ENCODE measurements around the gene NUP210L. TPM values are rescaled to one million over a fixed set of nuclear protein-coding genes. Genes with fewer than 3 reads are reported as not detected.

NUP210L gene
- total RNA-seq, 5 donors from 2014 or later (not counting 1 experiment from before 2014, with no cell fraction given), result 0.10 to 0.35 (median 0.18) TPM

- Mint-ChIP-seq H3K27me3 (no peaks in the 10 kb centered on the region), H3K9me3 (no peaks in the 10 kb centered on the region)
Measured at GRCh38 chr1:153977250-153978240, 177.3 kb downstream of the NUP210L start, which contains the start of gene JTB. JTB (minus strand) TSS chr1:153977674; CDS start chr1:153977252, 422 bp downstream.

GRCh38 chr1:153976819-153977249 is 178.0 kb downstream of the NUP210L start:
- Mint-ChIP-seq H3K36me3 (peaks cover 15% of the 10 kb centered on the region), H3K9me3 (no peaks in the 10 kb centered on the region), H3K27ac (peak overlapping the region; percentile 96 to 97), H3K27me3 (no peaks in the 10 kb centered on the region), H3K4me1 (peaks cover 39 to 47% (median 43%) of the 10 kb centered on the region in 3 donors), H3K4me3 (peak overlapping the region; percentile 92 to 97 (median 97))
- ATAC-seq (replicated peaks in 1 of 4) (no peak), DNase-seq (no peak)
- Histone ChIP-seq H3K4me3 (ENCODE audit: control insufficient read depth in 1 of 2, extremely low read depth in 1 of 2, low read length in 1 of 2) (peak overlapping the region; percentile 93 to 96), H3K27me3 (replicated peaks in 1 of 2; ENCODE audit: control insufficient read depth in 2 of 2, extremely low read depth in 1 of 2, insufficient read depth in 2 of 2, low read length in 1 of 2) (no peaks in the 10 kb centered on the region), H3K36me3 (ENCODE audit: control insufficient read depth in 2 of 2, extremely low read depth in 1 of 2, insufficient read depth in 1 of 2, low read length in 1 of 2) (peaks cover 8 to 38% of the 10 kb centered on the region in 2 donors), H3K27ac (ENCODE audit: low read length) (peak overlapping the region; percentile 74), H3K4me1 (ENCODE audit: control insufficient read depth in 1 of 2, extremely low read depth in 1 of 2, insufficient read depth in 2 of 2, low read length in 2 of 2) (peaks cover 15 to 28% of the 10 kb centered on the region in 2 experiments), H3K9me3 (no peaks in the 10 kb centered on the region)
- WGBS (ENCODE audit: insufficient coverage), result 3% methylated on average over 6 of the region's 16 CpGs
- CTCF ChIA-PET, result interaction anchor here (0.5 to 3.4 kb wide), 8 partner anchors 9 to 296 kb away, joined by 3 to 23 read pairs (median 6); partner anchors contain the start of genes RAB13 (in 2 of the 2), CREB3L4 (in 1 of the 2), DENND4B (in 1 of the 2) and SLC39A1 (in 1 of the 2)
- POLR2A ChIA-PET, result interaction anchor here (0.5 to 2.9 kb wide), 7 partner anchors 9 to 199 kb away, joined by 3 to 20 read pairs (median 6); partner anchors contain the start of genes CREB3L4 (in 2 of the 2), RPS27 (in 1 of the 2) and SLC39A1 (in 1 of the 2)

More at GRCh38 chr1:153977250-153978240, 177.3 kb downstream of the NUP210L start, which contains the start of gene JTB:
- POLR2A ChIA-PET, result interaction anchor here (0.5 to 2.9 kb wide), 11 partner anchors 8 to 344 kb away, joined by 3 to 20 read pairs (median 3); partner anchors contain the start of genes CREB3L4 (in 2 of the 2), CHTOP (in 1 of the 2), RPS27 (in 1 of the 2) and SLC39A1 (in 1 of the 2)
- Histone ChIP-seq H3K4me3 (ENCODE audit: control insufficient read depth in 1 of 2, extremely low read depth in 1 of 2, low read length in 1 of 2) (peak within 1 kb of the TSS; percentile 93 to 96), H3K4me1 (ENCODE audit: control insufficient read depth in 1 of 2, extremely low read depth in 1 of 2, insufficient read depth in 2 of 2, low read length in 2 of 2) (peaks cover 15 to 28% of the 10 kb centered on the region in 2 experiments), H3K9me3 (no peaks in the 10 kb centered on the region), H3K36me3 (ENCODE audit: control insufficient read depth in 2 of 2, extremely low read depth in 1 of 2, insufficient read depth in 1 of 2, low read length in 1 of 2) (peaks cover 8 to 33% of the 10 kb centered on the region in 2 donors), H3K27ac (ENCODE audit: low read length) (peak within 1 kb of the TSS; percentile 74), H3K27me3 (replicated peaks in 1 of 2; ENCODE audit: control insufficient read depth in 2 of 2, extremely low read depth in 1 of 2, insufficient read depth in 2 of 2, low read length in 1 of 2) (no peaks in the 10 kb centered on the region)
- Mint-ChIP-seq H3K27ac (peak within 1 kb of the TSS; percentile 96 to 98), H3K4me3 (peak within 1 kb of the TSS; percentile 92 to 97 (median 97)), H3K4me1 (peaks cover 34 to 41% (median 36%) of the 10 kb centered on the region in 3 donors), H3K36me3 (peaks cover 15% of the 10 kb centered on the region)
- peak; percentile 66 to 91 (median 81) for DNase-seq
- peak; percentile 94 to 98 (median 96) for ATAC-seq (replicated peaks in 1 of 4)
- CTCF ChIA-PET, result interaction anchor here (0.5 to 3.4 kb wide), 10 partner anchors 9 to 295 kb away, joined by 3 to 23 read pairs (median 8); partner anchors contain the start of genes RAB13 (in 2 of the 2), CREB3L4 (in 1 of the 2), DENND4B (in 1 of the 2) and RPS27 (in 1 of the 2)
- under 1% methylated on average over 68 of the region's 75 CpGs for WGBS (ENCODE audit: insufficient coverage)

GRCh38 chr1:153973525-153973924 is 181.3 kb downstream of the NUP210L start:
- Histone ChIP-seq H3K27me3 (replicated peaks in 1 of 2; ENCODE audit: control insufficient read depth in 2 of 2, extremely low read depth in 1 of 2, insufficient read depth in 2 of 2, low read length in 1 of 2) (no peaks in the 10 kb centered on the region), H3K36me3 (ENCODE audit: control insufficient read depth in 2 of 2, extremely low read depth in 1 of 2, insufficient read depth in 1 of 2, low read length in 1 of 2) (peaks cover 8 to 38% of the 10 kb centered on the region in 2 donors), H3K4me1 (ENCODE audit: control insufficient read depth in 1 of 2, extremely low read depth in 1 of 2, insufficient read depth in 2 of 2, low read length in 2 of 2) (peaks cover 15 to 29% of the 10 kb centered on the region in 2 experiments), H3K27ac (ENCODE audit: low read length) (no peak overlapping the region), H3K9me3 (no peaks in the 10 kb centered on the region), H3K4me3 (ENCODE audit: control insufficient read depth in 1 of 2, extremely low read depth in 1 of 2, low read length in 1 of 2) (no peak overlapping the region)
- Mint-ChIP-seq H3K9me3 (no peaks in the 10 kb centered on the region), H3K27me3 (no peaks in the 10 kb centered on the region), H3K4me3 (no peak overlapping the region), H3K36me3 (peaks cover 15% of the 10 kb centered on the region), H3K27ac (no peak overlapping the region), H3K4me1 (peaks cover 35 to 48% (median 44%) of the 10 kb centered on the region in 3 donors)
- ATAC-seq (replicated peaks in 1 of 4) (no peak), DNase-seq (no peak)
- WGBS (ENCODE audit: insufficient coverage), result 98% methylated on average over 4 of the region's 7 CpGs
- ChIA-PET CTCF (no interaction called here), POLR2A (no interaction called here)

DNA sequence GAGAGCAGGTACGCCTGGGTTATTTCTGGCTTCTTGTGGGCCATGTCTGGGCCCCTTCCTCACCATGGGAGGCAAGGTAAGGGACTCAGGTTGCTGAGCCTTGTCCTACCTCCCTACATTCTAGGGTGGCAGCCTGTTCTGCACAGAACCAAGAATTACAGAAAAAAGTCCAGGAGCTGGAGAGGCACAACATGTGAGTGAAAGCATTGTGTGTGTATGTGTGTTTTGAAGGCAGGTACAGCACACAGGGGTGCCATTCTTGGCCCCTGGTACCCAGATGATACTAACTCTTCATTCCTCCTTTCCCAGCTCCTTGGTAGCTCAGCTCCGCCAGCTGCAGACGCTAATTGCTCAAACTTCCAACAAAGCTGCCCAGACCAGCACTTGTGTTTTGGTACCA is 181.8 kb downstream of the NUP210L start:
- ATAC-seq (replicated peaks in 1 of 4) (no peak), DNase-seq (no peak)
- POLR2A ChIA-PET, result no interaction called here
- H3K27me3 ChIP-seq (replicated peaks in 1 of 2; ENCODE audit: control insufficient read depth in 2 of 2, extremely low read depth in 1 of 2, insufficient read depth in 2 of 2, low read length in 1 of 2), result no peaks in the 10 kb centered on the region
- Mint-ChIP-seq H3K9me3 (no peaks in the 10 kb centered on the region), H3K36me3 (peaks cover 15% of the 10 kb centered on the region), H3K4me1 (peaks cover 32 to 48% (median 41%) of the 10 kb centered on the region in 3 donors), H3K27me3 (no peaks in the 10 kb centered on the region), H3K27ac (peak overlapping the region; percentile 57 to 79), H3K4me3 (no peak overlapping the region)
- CTCF ChIA-PET, result no interaction called here
- H3K4me3 ChIP-seq (ENCODE audit: control insufficient read depth in 1 of 2, extremely low read depth in 1 of 2, low read length in 1 of 2), result no peak overlapping the region
- no peak overlapping the region for H3K27ac ChIP-seq (ENCODE audit: low read length)
- H3K4me1 ChIP-seq (ENCODE audit: control insufficient read depth in 1 of 2, extremely low read depth in 1 of 2, insufficient read depth in 2 of 2, low read length in 2 of 2), result peaks cover 12 to 30% of the 10 kb centered on the region in 2 experiments
- H3K9me3 ChIP-seq, result no peaks in the 10 kb centered on the region
- H3K36me3 ChIP-seq (ENCODE audit: control insufficient read depth in 2 of 2, extremely low read depth in 1 of 2, insufficient read depth in 1 of 2, low read length in 1 of 2), result peaks cover 8 to 38% of the 10 kb centered on the region in 2 donors
- 87% methylated on average over 2 of the region's 3 CpGs for WGBS (ENCODE audit: insufficient coverage)

- H3K4me1 Mint-ChIP-seq, result peaks cover 35 to 55% (median 45%) of the 10 kb centered on the region in 3 donors
- no peaks in the 10 kb centered on the region for H3K9me3 Mint-ChIP-seq
- ATAC-seq (replicated peaks in 1 of 4) (no peak), DNase-seq (no peak)
- ChIA-PET POLR2A (interaction anchor here (0.6 kb wide), 2 partner anchors 20 to 43 kb away, joined by 3 to 17 read pairs; no protein-coding TSS in a partner anchor), CTCF (interaction anchor here in 1 of 2 donors (0.6 to 1.3 kb wide), 2 partner anchors 21 to 373 kb away, joined by 3 to 4 read pairs; no protein-coding TSS in a partner anchor)
- Histone ChIP-seq H3K36me3 (ENCODE audit: control insufficient read depth in 2 of 2, extremely low read depth in 1 of 2, insufficient read depth in 1 of 2, low read length in 1 of 2) (peaks cover 8 to 30% of the 10 kb centered on the region in 2 donors), H3K4me1 (ENCODE audit: control insufficient read depth in 1 of 2, extremely low read depth in 1 of 2, insufficient read depth in 2 of 2, low read length in 2 of 2) (peaks cover 8 to 26% of the 10 kb centered on the region in 2 experiments), H3K9me3 (no peaks in the 10 kb centered on the region), H3K27me3 (replicated peaks in 1 of 2; ENCODE audit: control insufficient read depth in 2 of 2, extremely low read depth in 1 of 2, insufficient read depth in 2 of 2, low read length in 1 of 2) (no peaks in the 10 kb centered on the region), H3K4me3 (ENCODE audit: control insufficient read depth in 1 of 2, extremely low read depth in 1 of 2, low read length in 1 of 2) (no peak overlapping the region), H3K27ac (ENCODE audit: low read length) (no peak overlapping the region)
- H3K4me3 Mint-ChIP-seq, result no peak overlapping the region
- no peaks in the 10 kb centered on the region for H3K27me3 Mint-ChIP-seq
- peaks cover 8% of the 10 kb centered on the region for H3K36me3 Mint-ChIP-seq
- no CpG with 5 or more reads among the region's 2 CpGs for WGBS (ENCODE audit: insufficient coverage)
- H3K27ac Mint-ChIP-seq, result peak overlapping the region; percentile 28 to 56
Measured at GRCh38 chr1:153970346-153970745, 184.5 kb downstream of the NUP210L start.

Measured in T-cell (primary cell).